ENCODE data around the gene PDCD5. TPM values are rescaled to one million over a fixed set of nuclear protein-coding genes. Genes with fewer than 3 reads are reported as not detected.

Gene PDCD5
- total and polyA plus RNA-seq, 2 experiments from 2014 or later: 77.8 to 436 TPM

GRCh38 chr19:32627714-32628270 lies 46.8 kb downstream of the PDCD5 start:
- no peak overlapping the region for H3K4me2 ChIP-seq
- DNase-seq (ENCODE audit: low spot score) (no peak), ATAC-seq (no peak)
- H3K27ac ChIP-seq (ENCODE audit: low read depth): no peak overlapping the region
- H4K20me1 ChIP-seq (replicated peaks; ENCODE audit: insufficient read depth): no peaks in the 10 kb centered on the region; the same call in 1 of the 2 replicates
- H3K36me3 ChIP-seq (ENCODE audit: insufficient read depth): peaks cover 17% of the 10 kb centered on the region
- H3K4me1 Mint-ChIP-seq: no peaks in the 10 kb centered on the region
- H3K4me3 ChIP-seq: no peak overlapping the region
- H3K4me3 Mint-ChIP-seq: no peak overlapping the region
- H3F3A ChIP-seq (replicated peaks; ENCODE audit: low read depth): no peaks in the 10 kb centered on the region
- TF ChIP-seq EZH2 (IDR thresholded peaks at IDR 0.05; ENCODE audit: low read depth, unreplicated experiment): no peak
- TF ChIP-seq STAT1 (IDR thresholded peaks at IDR 0.05; ENCODE audit: unreplicated experiment): no peak
- TF ChIP-seq CTCF (conservative IDR thresholded peaks at IDR 0.05; ENCODE audit: low read depth in 2 of 2): 0 out of 4 replicates have a peak, but pooled peaks of 1 of the 2 experiments have one; percentile 8
- H3K9me3 Mint-ChIP-seq: no peaks in the 10 kb centered on the region
- peaks cover 44% of the 10 kb centered on the region for H3K36me3 Mint-ChIP-seq (ENCODE audit: low read depth)
- H2AFZ ChIP-seq: no peak overlapping the region
- peaks cover 3% of the 10 kb centered on the region for H3K27me3 Mint-ChIP-seq (ENCODE audit: insufficient read depth, low read depth, poor library complexity)
- H3K27me3 ChIP-seq (ENCODE audit: insufficient read depth): no peaks in the 10 kb centered on the region
- no peaks in the 10 kb centered on the region for H3K9me2 ChIP-seq (ENCODE audit: insufficient read depth)
- no peak overlapping the region for H3K27ac Mint-ChIP-seq
- H3K4me1 ChIP-seq (ENCODE audit: insufficient read depth): no peaks in the 10 kb centered on the region
- H3K79me2 ChIP-seq (replicated peaks; ENCODE audit: insufficient read depth): no peaks in the 10 kb centered on the region

- H3K27me3 Mint-ChIP-seq (ENCODE audit: insufficient read depth, low read depth, poor library complexity): peaks cover 2% of the 10 kb centered on the region
- peak; percentile 35 for DNase-seq (ENCODE audit: low spot score)
- no peaks in the 10 kb centered on the region for H3F3A ChIP-seq (replicated peaks; ENCODE audit: low read depth)
- H3K4me1 Mint-ChIP-seq: no peaks in the 10 kb centered on the region
- H3K4me2 ChIP-seq: no peak overlapping the region
- no peaks in the 10 kb centered on the region for H3K9me2 ChIP-seq (ENCODE audit: insufficient read depth)
- no peaks in the 10 kb centered on the region for H3K9me3 Mint-ChIP-seq
- H3K4me3 ChIP-seq: no peak overlapping the region
- H3K36me3 Mint-ChIP-seq (ENCODE audit: low read depth): peaks cover 36% of the 10 kb centered on the region
- TF ChIP-seq NANOG (IDR thresholded peaks at IDR 0.05; ENCODE audit: borderline replicate concordance) (no peak), CTCF (conservative IDR thresholded peaks at IDR 0.05; ENCODE audit: low read depth in 2 of 2) (peak in 1 of 2 experiments; percentile 13; a peak in 1 of 4 replicates)
- peak; percentile 69 for ATAC-seq
- no peaks in the 10 kb centered on the region for H3K79me2 ChIP-seq (replicated peaks; ENCODE audit: insufficient read depth)
- peaks cover 12% of the 10 kb centered on the region for H3K36me3 ChIP-seq (ENCODE audit: insufficient read depth)
- no peak overlapping the region for H3K27ac ChIP-seq (ENCODE audit: low read depth)
- no peak overlapping the region for H3K4me3 Mint-ChIP-seq
- H2AFZ ChIP-seq: no peak overlapping the region
- no peaks in the 10 kb centered on the region for H3K4me1 ChIP-seq (ENCODE audit: insufficient read depth)
- H3K27ac Mint-ChIP-seq: no peak overlapping the region
- H3K27me3 ChIP-seq (ENCODE audit: insufficient read depth): no peaks in the 10 kb centered on the region
- no peaks in the 10 kb centered on the region; the same call in 1 of the 2 replicates for H4K20me1 ChIP-seq (replicated peaks; ENCODE audit: insufficient read depth)
Measured at GRCh38 chr19:32630338-32630737, 49.3 kb downstream of the PDCD5 start.

GRCh38 chr19:32631381-32631780 lies 50.4 kb downstream of the PDCD5 start:
- Mint-ChIP-seq H3K27ac (no peak overlapping the region), H3K4me3 (no peak overlapping the region), H3K9me3 (no peaks in the 10 kb centered on the region), H3K4me1 (no peaks in the 10 kb centered on the region), H3K27me3 (ENCODE audit: insufficient read depth, low read depth, poor library complexity) (peaks cover 5% of the 10 kb centered on the region), H3K36me3 (ENCODE audit: low read depth) (peaks cover 31% of the 10 kb centered on the region)
- H3F3A ChIP-seq (replicated peaks; ENCODE audit: low read depth): no peaks in the 10 kb centered on the region
- H3K79me2 ChIP-seq (replicated peaks; ENCODE audit: insufficient read depth): no peaks in the 10 kb centered on the region
- H3K27ac ChIP-seq (ENCODE audit: low read depth): no peak overlapping the region
- ATAC-seq (no peak), DNase-seq (ENCODE audit: low spot score) (no peak)
- no peaks in the 10 kb centered on the region for H3K9me2 ChIP-seq (ENCODE audit: insufficient read depth)
- H3K4me2 ChIP-seq: no peak overlapping the region
- no peak overlapping the region for H3K4me3 ChIP-seq
- no peaks in the 10 kb centered on the region for H3K4me1 ChIP-seq (ENCODE audit: insufficient read depth)
- no peaks in the 10 kb centered on the region; the same call in 1 of the 2 replicates for H4K20me1 ChIP-seq (replicated peaks; ENCODE audit: insufficient read depth)
- no peak overlapping the region for H2AFZ ChIP-seq
- H3K27me3 ChIP-seq (ENCODE audit: insufficient read depth): no peaks in the 10 kb centered on the region
- H3K36me3 ChIP-seq (ENCODE audit: insufficient read depth): peaks cover 18% of the 10 kb centered on the region
- TF ChIP-seq EZH2 (IDR thresholded peaks at IDR 0.05; ENCODE audit: low read depth, unreplicated experiment) (no peak), ZNF331 (CRISPR knock-in tag; IDR thresholded peaks at IDR 0.05; ENCODE audit: low read depth) (no peak), JUNB (IDR thresholded peaks at IDR 0.05; ENCODE audit: unreplicated experiment) (no peak), CREB1 (CRISPR knock-in tag; IDR thresholded peaks at IDR 0.05; ENCODE audit: low read depth) (no peak), POLR2AphosphoS5 (IDR thresholded peaks at IDR 0.05; ENCODE audit: low read depth) (no peak), EZH2phosphoT487 (IDR thresholded peaks at IDR 0.05; ENCODE audit: unreplicated experiment) (no peak), CTCF (conservative IDR thresholded peaks at IDR 0.05; ENCODE audit: low read depth in 2 of 2) (no peak), NANOG (IDR thresholded peaks at IDR 0.05; ENCODE audit: borderline replicate concordance) (no peak), ETS1 (IDR thresholded peaks at IDR 0.05) (no peak), ZNF114 (CRISPR knock-in tag; IDR thresholded peaks at IDR 0.05) (no peak)

Measured in GM23338 (cell line).